HepG2 (cell line): ENCODE results near the gene PCSK2. TPM values are rescaled to one million over a fixed set of nuclear protein-coding genes. Genes with fewer than 3 reads are reported as not detected.

Experiments
- ATAC-seq: fragments of 200-7000 bp; cut with Tn5 transposase; 3 replicates; pipeline ENCODE4 v1.9.1; 2020; ENCODE audit warnings: mild to moderate bottlenecking, moderate library complexity
- BruUV-seq: library from RNA; stranded (reverse); fragments of 400-500 nt; replicated peaks from 2 replicates; lab custom pipeline; 2021; lab: Mats Ljungman, UMichigan
- CTCF ChIA-PET: fragments of 300-600 bp; formaldehyde crosslinking; extraction: SDS; loops from one replicate; lab custom pipeline; 2021; ENCODE audit warnings: low total read pairs, inconsistent platforms, low intra/inter-chr PET ratio; lab: Yijun Ruan, JAX
- POLR2A ChIA-PET: fragments of 350-600 bp; sonication (Branson Sonifier 250); formaldehyde crosslinking; loops from one replicate; lab custom pipeline; 2020; ENCODE audit warnings: antibody characterized with exemption, inconsistent platforms; lab: Yijun Ruan, JAX
- DNase-seq: peaks from one replicate; pipeline ENCODE4 v3.0.0-alpha.2; 2015; ENCODE audit warnings: low spot score
- FAIRE-seq: peaks from 3 replicates; lab custom pipeline; 2011; peaks lifted over from hg19 to GRCh38; lab: Jason Lieb, UNC
- H2AFZ ChIP-seq: one replicate; pipeline ENCODE4 v1.6.1; 2011; ENCODE audit warnings: low read length, inconsistent platforms
- H3K27ac ChIP-seq: fragments of 300-600 bp; 3 replicates; pipeline ENCODE4 v1.8.0; 2011; ENCODE audit warnings: mixed run types, mild to moderate bottlenecking, mixed read lengths, low read length, inconsistent platforms; ENCODE audit not compliant: insufficient read depth; ENCODE audit errors: extremely low read length
- H3K27me3 ChIP-seq, 2 experiments: fragments of 200-600 bp in 1 of 2; 2 replicates in 1 of 2; 3 replicates in 1 of 2; pipeline versions ENCODE4 v1.6.0 to v1.8.0; 2011; ENCODE audit warnings: low read length in 2 of 2, mild to moderate bottlenecking in 2 of 2, moderate library complexity in 2 of 2, inconsistent platforms in 1 of 2; ENCODE audit not compliant: insufficient read depth in 2 of 2, control insufficient read depth in 1 of 2
- H3K36me3 ChIP-seq, 2 experiments: fragments of 200-600 bp in 1 of 2; replicated peaks in 1 of 2; 2 replicates in 1 of 2; 3 replicates in 1 of 2; pipeline versions ENCODE4 v1.5.1 to v1.8.0; 2011; ENCODE audit warnings: low read length in 2 of 2, inconsistent platforms in 1 of 2; ENCODE audit not compliant: insufficient read depth in 2 of 2, control insufficient read depth in 1 of 2
- H3K4me1 ChIP-seq: 2 replicates; pipeline ENCODE4 v1.5.1; 2012; ENCODE audit warnings: low read length, inconsistent platforms; ENCODE audit not compliant: insufficient read depth
- H3K4me2 ChIP-seq: 2 replicates; pipeline ENCODE4 v1.6.0; 2011; ENCODE audit warnings: low read depth, low read length, inconsistent platforms
- H3K4me3 ChIP-seq, 3 experiments: fragments of 200-600 bp in 1 of 3; sonication (generic), shearing (Covaris generic) in 1 of 3; replicated peaks in 1 of 3; 2 replicates each; pipeline ENCODE4 v1.5.1; 2011 to 2016; ENCODE audit warnings: low read length in 3 of 3, inconsistent platforms in 2 of 3, low read depth in 2 of 3, mild to moderate bottlenecking in 2 of 3, control low read depth in 1 of 3, mixed read lengths in 1 of 3; ENCODE audit not compliant: insufficient read depth in 1 of 3
- H3K79me2 ChIP-seq: one replicate; pipeline ENCODE4 v1.6.1; 2011; ENCODE audit warnings: low read length, inconsistent platforms; ENCODE audit not compliant: insufficient read depth
- H3K9ac ChIP-seq: 2 replicates; pipeline ENCODE4 v1.6.0; 2011; ENCODE audit warnings: mild to moderate bottlenecking, low read depth, low read length, inconsistent platforms; ENCODE audit not compliant: insufficient read depth
- H3K9me3 ChIP-seq: 2 replicates; pipeline ENCODE4 v1.5.1; 2012; ENCODE audit warnings: mild to moderate bottlenecking, low read length
- H4K20me1 ChIP-seq: 2 replicates; pipeline ENCODE4 v1.6.0; 2011; ENCODE audit warnings: inconsistent platforms, mild to moderate bottlenecking, low read length, moderate library complexity; ENCODE audit not compliant: insufficient read depth
- CHD2 ChIP-seq: IDR thresholded peaks from 2 replicates; pipeline ENCODE4 v1.6.1; 2011; ENCODE audit warnings: low read depth, low read length, improper control_type of control experiment
- KDM6A ChIP-seq: IDR thresholded peaks from 2 replicates; pipeline ENCODE4 v1.6.1; 2016; ENCODE audit warnings: low read depth
- KMT2B ChIP-seq: IDR thresholded peaks from 2 replicates; pipeline ENCODE4 v1.6.1; 2016; ENCODE audit warnings: missing genetic modification reagents, missing compliant biosample characterization
- PATZ1 ChIP-seq: sonication (generic); formaldehyde crosslinking; IDR thresholded peaks from 2 replicates; pipeline ENCODE4 v1.4.0; 2020; ENCODE audit warnings: missing genetic modification reagents
- PHF20 ChIP-seq: sonication (generic); formaldehyde crosslinking; IDR thresholded peaks from 2 replicates; pipeline ENCODE4 v1.5.0; 2020; ENCODE audit warnings: mild to moderate bottlenecking, missing genetic modification reagents
- TEAD3 ChIP-seq: optimal IDR thresholded peaks from 2 replicates; pipeline ENCODE3; 2016; ENCODE audit warnings: borderline replicate concordance
- ZBTB8A ChIP-seq: sonication (generic); formaldehyde crosslinking; IDR thresholded peaks from 2 replicates; pipeline ENCODE4 v1.4.0; 2020; ENCODE audit warnings: mild to moderate bottlenecking, low read depth, missing genetic modification reagents, borderline replicate concordance
- ZNF547 ChIP-seq: sonication (generic); formaldehyde crosslinking; IDR thresholded peaks from 2 replicates; pipeline ENCODE4 v1.5.1; 2020; ENCODE audit warnings: mild to moderate bottlenecking, missing genetic modification reagents
- WGBS: methylation state at CpG from one replicate; pipeline ENCODE4 v1.1.6; 2017; ENCODE audit warnings: low lambda C conversion rate; 5-methylcytosine and 5-hydroxymethylcytosine counted together
- in situ Hi-C: cut with HindIII; loops from 2 replicates; pipeline ENCODE4 v1.10.0; 2017; ENCODE audit warnings: low pct_unique_long_range_greater_than_20kb; ENCODE audit not compliant: extremely low pct_ligation_motif_present
- intact Hi-C: fragments of 100-400 bp; cut with micrococcal nuclease; formaldehyde crosslinking; loops from one replicate; pipeline ENCODE4 v1.10.0; 2022; ENCODE audit not compliant: unreplicated experiment
- polyA plus RNA-seq, 8 experiments: library from polyadenylated mRNA; depleted of rRNA in 3 of 8; stranded (reverse) in 7 of 8; unstranded in 1 of 8; fragments of >200 nt; fragmentation: Illumina TruSeq in 4 of 8; extraction: Trizol in 4 of 8; gene quantifications; 2 replicates each; pipeline versions ENCODE4 v1.2.1 to v1.2.3, GENCODE V29; 2011 to 2016; ENCODE audit warnings: low read depth in 4 of 8, missing spikeins in 1 of 8, mixed read lengths in 1 of 8; ENCODE audit not compliant: insufficient read depth in 1 of 8
- total RNA-seq, 5 experiments: library from RNA; depleted of rRNA; stranded (reverse); fragments of >200 nt; fragmentation: Illumina TruSeq; extraction: Trizol; gene quantifications; 2 replicates each; pipeline ENCODE4 v1.2.3, GENCODE V29; 2016; ENCODE audit warnings: low read depth in 1 of 5

Gene PCSK2
- total and polyA plus RNA-seq, 2 of the 13 experiments (the other 11 are each of a cell fraction or from before 2014, with no cell fraction given): not detected

GRCh38 chr20:17295151-17295726 lies 68.4 kb downstream of the PCSK2 start:
- no peak for TF ChIP-seq ZBTB8A (CRISPR knock-in tag)
- TF ChIP-seq ZNF547 (CRISPR knock-in tag): no peak
- TF ChIP-seq KMT2B (CRISPR knock-in tag): no peak
- no peak for TF ChIP-seq PATZ1 (CRISPR knock-in tag)
- TF ChIP-seq PHF20: no peak
- TF ChIP-seq KDM6A (CRISPR knock-in tag): no peak
- no peak for TF ChIP-seq CHD2
- no peak for TF ChIP-seq TEAD3
- H3K4me2 ChIP-seq: no peak overlapping the region
- no peaks in the 10 kb centered on the region for H3K79me2 ChIP-seq
- H2AFZ ChIP-seq: no peak overlapping the region
- no peaks in the 10 kb centered on the region for H3K9me3 ChIP-seq
- no peak for FAIRE-seq
- 55% methylated on average over 3 of the region's 3 CpGs for WGBS
- H3K9ac ChIP-seq: no peak overlapping the region
- no peaks in the 10 kb centered on the region for H4K20me1 ChIP-seq
- POLR2A ChIA-PET: no interaction called here
- no TSS peak for BruUV-seq
- no peak for DNase-seq
- H3K27me3 ChIP-seq: no peaks in the 10 kb centered on the region
- no peak overlapping the region for H3K27ac ChIP-seq
- intact Hi-C loops: no loop called here
- in situ Hi-C loops: no loop called here
- H3K36me3 ChIP-seq: no peaks in the 10 kb centered on the region
- no peak overlapping the region for H3K4me3 ChIP-seq
- CTCF ChIA-PET: no interaction called here
- no peak for ATAC-seq
- no peaks in the 10 kb centered on the region for H3K4me1 ChIP-seq
